ENCODE measurements around the gene ZNF747. TPM values are rescaled to one million over a fixed set of nuclear protein-coding genes. Genes with fewer than 3 reads are reported as not detected.

Gene ZNF747
- total and polyA plus RNA-seq, 7 experiments from 2014 or later = 8.9 to 17.4 (median 11.7) TPM

- Histone ChIP-seq H3K9me3 (ENCODE audit: control insufficient read depth in 2 of 3, low read length in 3 of 3) (no peaks in the 10 kb centered on the region), H3K27me3 (ENCODE audit: control insufficient read depth in 2 of 2, insufficient read depth in 2 of 2, low read length in 2 of 2) (no peaks in the 10 kb centered on the region), H3K4me3 (ENCODE audit: low read length) (no peak overlapping the region), H3K4me1 (ENCODE audit: control insufficient read depth in 2 of 2, insufficient read depth in 2 of 2, low read length in 2 of 2) (peaks cover 28 to 37% of the 10 kb centered on the region in 2 donors), H3K36me3 (ENCODE audit: control insufficient read depth in 2 of 3, insufficient read depth in 3 of 3, low read length in 3 of 3) (peaks cover 0 to 36% (median 8%) of the 10 kb centered on the region in 3 experiments), H3K27ac (ENCODE audit: low read depth, low read length) (no peak overlapping the region)
- Mint-ChIP-seq H3K27ac (peak overlapping the region in 4 of 9 donors; percentile 65 to 98 (median 94)), H3K36me3 (peaks cover 0 to 20% (median 5%) of the 10 kb centered on the region in 5 donors), H3K4me1 (peaks cover 46 to 71% (median 58%) of the 10 kb centered on the region in 7 donors), H3K27me3 (no peaks in the 10 kb centered on the region), H3K4me3 (peak overlapping the region in 3 of 10 donors; percentile 10 to 92 (median 87)), H3K9me3 (peaks cover 0 to 2% (median 0%) of the 10 kb centered on the region in 11 donors)
- POLR2A ChIA-PET = interaction anchor here (1.2 to 9.3 kb wide), 4 partner anchors 19 to 125 kb away, joined by 3 to 159 read pairs (median 4); partner anchors contain the start of genes DCTPP1 and ZNF747
- ATAC-seq = no peak
- no peak for DNase-seq
- intact Hi-C loops (cut with micrococcal nuclease) = loop anchor here in 1 of 2 donors (5.0 kb wide), 2 partner anchors 177 to 368 kb away; partner anchors contain the start of gene FBXL19
- CTCF ChIA-PET = interaction anchor here (6.2 kb wide), 1 partner anchor 20 kb away, joined by 37 read pairs; the partner anchor contains the start of gene ZNF747
Measured at GRCh38 chr16:30554557-30555314, 20.1 kb upstream of the ZNF747 start.

GRCh38 chr16:30553393-30553899, 18.8 kb upstream of the ZNF747 start:
- ChIA-PET POLR2A (interaction anchor here (2.6 to 9.3 kb wide), 3 partner anchors 18 to 136 kb away, joined by 14 to 159 read pairs (median 18); partner anchors contain the start of genes ZNF688 and ZNF747), CTCF (interaction anchor here (6.2 kb wide), 1 partner anchor 18 kb away, joined by 37 read pairs; the partner anchor contains the start of gene ZNF747)
- no peak overlapping the region for H3K4me3 ChIP-seq (ENCODE audit: low read length)
- H3K27me3 ChIP-seq (ENCODE audit: control insufficient read depth in 2 of 2, insufficient read depth in 2 of 2, low read length in 2 of 2) = no peaks in the 10 kb centered on the region
- no peak for DNase-seq
- H3K27ac Mint-ChIP-seq = peak overlapping the region; percentile 71 to 98 (median 93)
- peaks cover 42 to 66% (median 58%) of the 10 kb centered on the region in 7 donors for H3K4me1 Mint-ChIP-seq
- H3K27ac ChIP-seq (ENCODE audit: low read depth, low read length) = peak overlapping the region; percentile 30
- ATAC-seq = no peak
- H3K36me3 ChIP-seq (ENCODE audit: control insufficient read depth in 2 of 3, insufficient read depth in 3 of 3, low read length in 3 of 3) = peaks cover 0 to 36% (median 8%) of the 10 kb centered on the region in 3 experiments
- no peaks in the 10 kb centered on the region for H3K27me3 Mint-ChIP-seq
- H3K9me3 Mint-ChIP-seq = no peaks in the 10 kb centered on the region
- H3K9me3 ChIP-seq (ENCODE audit: control insufficient read depth in 2 of 3, low read length in 3 of 3) = no peaks in the 10 kb centered on the region
- H3K36me3 Mint-ChIP-seq = peaks cover 0 to 20% (median 5%) of the 10 kb centered on the region in 5 donors
- peak overlapping the region in 5 of 10 donors; percentile 9 to 87 (median 18) for H3K4me3 Mint-ChIP-seq
- intact Hi-C loops (cut with micrococcal nuclease) = no loop called here
- H3K4me1 ChIP-seq (ENCODE audit: control insufficient read depth in 2 of 2, insufficient read depth in 2 of 2, low read length in 2 of 2) = peaks cover 24 to 33% of the 10 kb centered on the region in 2 donors

GRCh38 chr16:30552956-30553355, 18.3 kb upstream of the ZNF747 start:
- ATAC-seq = no peak
- Mint-ChIP-seq H3K4me1 (peaks cover 45 to 68% (median 60%) of the 10 kb centered on the region in 7 donors), H3K27ac (peak overlapping the region; percentile 71 to 98 (median 93)), H3K27me3 (no peaks in the 10 kb centered on the region), H3K36me3 (peaks cover 0 to 20% (median 5%) of the 10 kb centered on the region in 5 donors), H3K9me3 (no peaks in the 10 kb centered on the region), H3K4me3 (peak overlapping the region in 7 of 10 donors; percentile 9 to 87 (median 33))
- DNase-seq = no peak
- ChIA-PET CTCF (interaction anchor here (0.6 kb wide), 1 partner anchor 127 kb away, joined by 4 read pairs; no protein-coding TSS in a partner anchor), POLR2A (interaction anchor here (0.6 to 9.3 kb wide), 8 partner anchors 11 to 194 kb away, joined by 3 to 159 read pairs (median 6); partner anchors contain the start of genes ZNF688 and ZNF747)
- intact Hi-C loops (cut with micrococcal nuclease) = no loop called here
- Histone ChIP-seq H3K27me3 (ENCODE audit: control insufficient read depth in 2 of 2, insufficient read depth in 2 of 2, low read length in 2 of 2) (no peaks in the 10 kb centered on the region), H3K4me3 (ENCODE audit: low read length) (no peak overlapping the region), H3K36me3 (ENCODE audit: control insufficient read depth in 2 of 3, insufficient read depth in 3 of 3, low read length in 3 of 3) (peaks cover 0 to 35% (median 8%) of the 10 kb centered on the region in 3 experiments), H3K4me1 (ENCODE audit: control insufficient read depth in 2 of 2, insufficient read depth in 2 of 2, low read length in 2 of 2) (peaks cover 24 to 32% of the 10 kb centered on the region in 2 donors), H3K9me3 (ENCODE audit: control insufficient read depth in 2 of 3, low read length in 3 of 3) (no peaks in the 10 kb centered on the region), H3K27ac (ENCODE audit: low read depth, low read length) (peak overlapping the region; percentile 41)

GRCh38 chr16:30551781-30552180, 17.1 kb upstream of the ZNF747 start:
- Histone ChIP-seq H3K4me3 (ENCODE audit: low read length) (peak overlapping the region; percentile 5), H3K4me1 (ENCODE audit: control insufficient read depth in 2 of 2, insufficient read depth in 2 of 2, low read length in 2 of 2) (peaks cover 24 to 32% of the 10 kb centered on the region in 2 donors), H3K27ac (ENCODE audit: low read depth, low read length) (peak overlapping the region; percentile 59), H3K27me3 (ENCODE audit: control insufficient read depth in 2 of 2, insufficient read depth in 2 of 2, low read length in 2 of 2) (no peaks in the 10 kb centered on the region), H3K9me3 (ENCODE audit: control insufficient read depth in 2 of 3, low read length in 3 of 3) (no peaks in the 10 kb centered on the region), H3K36me3 (ENCODE audit: control insufficient read depth in 2 of 3, insufficient read depth in 3 of 3, low read length in 3 of 3) (peaks cover 0 to 32% (median 8%) of the 10 kb centered on the region in 3 experiments)
- ChIA-PET POLR2A (interaction anchor here (0.6 to 9.3 kb wide), 14 partner anchors 10 to 169 kb away, joined by 3 to 159 read pairs (median 5); partner anchors contain the start of genes DCTPP1, ZNF688 and ZNF747), CTCF (interaction anchor here (0.8 to 1.3 kb wide), 3 partner anchors 16 to 122 kb away, joined by 3 to 7 read pairs (median 3); partner anchors contain the start of genes DCTPP1 and ZNF747)
- ATAC-seq (peak; percentile 89), DNase-seq (peak in 8 of 9 donors; percentile 53 to 82 (median 74))
- intact Hi-C loops (cut with micrococcal nuclease) = loop anchor here in 1 of 2 donors (1.0 kb wide), 2 partner anchors 16 to 21 kb away; no protein-coding TSS in a partner anchor
- Mint-ChIP-seq H3K27ac (peak overlapping the region; percentile 83 to 98 (median 93)), H3K27me3 (no peaks in the 10 kb centered on the region), H3K36me3 (peaks cover 0 to 20% (median 5%) of the 10 kb centered on the region in 5 donors), H3K4me1 (peaks cover 49 to 65% (median 55%) of the 10 kb centered on the region in 7 donors), H3K4me3 (peak overlapping the region; percentile 32 to 87 (median 75)), H3K9me3 (no peaks in the 10 kb centered on the region)

GRCh38 chr16:30548416-30549253, 14.0 kb upstream of the ZNF747 start:
- H3K27ac Mint-ChIP-seq = peak overlapping the region in 7 of 9 donors; percentile 16 to 81 (median 59)
- intact Hi-C loops (cut with micrococcal nuclease) = no loop called here
- no peak overlapping the region for H3K4me3 Mint-ChIP-seq
- ATAC-seq (no peak), DNase-seq (no peak)
- H3K9me3 Mint-ChIP-seq = no peaks in the 10 kb centered on the region
- ChIA-PET POLR2A (interaction anchor here (1.0 to 1.5 kb wide), 3 partner anchors 9 to 62 kb away, joined by 3 to 7 read pairs (median 3); partner anchors contain the start of genes ZNF689 and ZNF764), CTCF (interaction anchor here (0.5 kb wide), 1 partner anchor 657 kb away, joined by 5 read pairs; no protein-coding TSS in a partner anchor)
- no peaks in the 10 kb centered on the region for H3K27me3 ChIP-seq (ENCODE audit: control insufficient read depth in 2 of 2, insufficient read depth in 2 of 2, low read length in 2 of 2)
- peaks cover 0 to 5% (median 3%) of the 10 kb centered on the region in 3 experiments for H3K36me3 ChIP-seq (ENCODE audit: control insufficient read depth in 2 of 3, insufficient read depth in 3 of 3, low read length in 3 of 3)
- H3K9me3 ChIP-seq (ENCODE audit: control insufficient read depth in 2 of 3, low read length in 3 of 3) = no peaks in the 10 kb centered on the region
- peaks cover 34 to 46% (median 41%) of the 10 kb centered on the region in 7 donors for H3K4me1 Mint-ChIP-seq
- peaks cover 0 to 8% (median 0%) of the 10 kb centered on the region in 5 donors for H3K36me3 Mint-ChIP-seq
- H3K4me1 ChIP-seq (ENCODE audit: control insufficient read depth in 2 of 2, insufficient read depth in 2 of 2, low read length in 2 of 2) = peaks cover 24 to 25% of the 10 kb centered on the region in 2 donors
- no peaks in the 10 kb centered on the region for H3K27me3 Mint-ChIP-seq
- H3K27ac ChIP-seq (ENCODE audit: low read depth, low read length) = no peak overlapping the region
- H3K4me3 ChIP-seq (ENCODE audit: low read length) = no peak overlapping the region

All from naive thymus-derived CD4-positive, alpha-beta T cell (primary cell).